Measurements from ENCODE around the gene CHMP5. TPM values are rescaled to one million over a fixed set of nuclear protein-coding genes. Genes with fewer than 3 reads are reported as not detected.

The CHMP5 gene
- 45.5 TPM for polyA plus RNA-seq (2013, experiment 1 of 2)
- polyA plus RNA-seq (2013, experiment 2 of 2), result 45.1 TPM

GRCh38 chr9:33264473-33265177, at the start of gene CHMP5, which contains the start of gene BAG1:
CHMP5 (plus strand) TSS chr9:33265049; CDS start chr9:33265079, 30 bp downstream.
BAG1 (minus strand) TSS chr9:33264708.
- Histone ChIP-seq H3K79me2 (ENCODE audit: control insufficient read depth, insufficient read depth, low read length) (peaks cover 23% of the 10 kb centered on the region), H2BK15ac (replicated peaks; ENCODE audit: low read depth) (no peak within 1 kb of the TSS)

GRCh38 chr9:33220681-33221567, 43.9 kb upstream of the CHMP5 start:
- no peak overlapping the region for H3K18ac ChIP-seq (ENCODE audit: low read length)
- H3K4me2 ChIP-seq (ENCODE audit: low read length), result no peak overlapping the region
- no peak overlapping the region for H2BK120ac ChIP-seq (ENCODE audit: low read depth, low read length)
- H3K9ac ChIP-seq (ENCODE audit: low read length), result no peak overlapping the region
- H4K5ac ChIP-seq (ENCODE audit: low read length), result no peak overlapping the region
- H3K27ac ChIP-seq (ENCODE audit: low read depth, low read length), result no peak overlapping the region
- no peak overlapping the region for H4K8ac ChIP-seq (ENCODE audit: low read depth, low read length)
- H2BK15ac ChIP-seq (replicated peaks; ENCODE audit: low read depth), result no peak overlapping the region
- H3K36me3 ChIP-seq (ENCODE audit: control insufficient read depth, insufficient read depth, low read length), result no peaks in the 10 kb centered on the region
- no peak overlapping the region for H2AK5ac ChIP-seq (ENCODE audit: low read length)
- H3K56ac ChIP-seq (ENCODE audit: low read length), result no peak overlapping the region
- H3K79me2 ChIP-seq (ENCODE audit: control insufficient read depth, insufficient read depth, low read length), result no peaks in the 10 kb centered on the region
- no peaks in the 10 kb centered on the region for H3K27me3 ChIP-seq (ENCODE audit: insufficient read depth, low read length, poor library complexity)
- H2BK5ac ChIP-seq (ENCODE audit: low read length), result no peak overlapping the region
- no peaks in the 10 kb centered on the region for H3K79me1 ChIP-seq (ENCODE audit: low read length)
- no CpG with 5 or more reads among the region's 14 CpGs for WGBS (ENCODE audit: extremely low coverage, insufficient coverage, low lambda C conversion rate)
- H3K4me3 ChIP-seq (ENCODE audit: low read length), result no peak overlapping the region
- no peak for DNase-seq
- H3K4me1 ChIP-seq (ENCODE audit: control insufficient read depth, low read depth, low read length), result no peaks in the 10 kb centered on the region
- no peak overlapping the region for H3K23ac ChIP-seq (ENCODE audit: low read length)
- no peak overlapping the region for H3K4ac ChIP-seq (ENCODE audit: low read depth, low read length)

More at GRCh38 chr9:33264473-33265177, at the start of gene CHMP5, which contains the start of gene BAG1:
- H3K79me1 ChIP-seq (ENCODE audit: low read length), result peaks cover 17% of the 10 kb centered on the region
- H3K36me3 ChIP-seq (ENCODE audit: control insufficient read depth, insufficient read depth, low read length), result peaks cover 4% of the 10 kb centered on the region
- peak within 1 kb of the TSS; percentile 93 for H2AK5ac ChIP-seq (ENCODE audit: low read length)
- peak; percentile 100 for DNase-seq
- H2BK120ac ChIP-seq (ENCODE audit: low read depth, low read length), result no peak within 1 kb of the TSS
- H3K9ac ChIP-seq (ENCODE audit: low read length), result peak within 1 kb of the TSS; percentile 97
- H2BK5ac ChIP-seq (ENCODE audit: low read length), result no peak within 1 kb of the TSS
- peak within 1 kb of the TSS; percentile 97 for H3K4me2 ChIP-seq (ENCODE audit: low read length)
- H3K56ac ChIP-seq (ENCODE audit: low read length), result peak within 1 kb of the TSS; percentile 98
- peak within 1 kb of the TSS; percentile 98 for H3K4me3 ChIP-seq (ENCODE audit: low read length)
- peak within 1 kb of the TSS; percentile 95 for H3K23ac ChIP-seq (ENCODE audit: low read length)
- H3K18ac ChIP-seq (ENCODE audit: low read length), result peak within 1 kb of the TSS; percentile 20
- H3K27ac ChIP-seq (ENCODE audit: low read depth, low read length), result peak within 1 kb of the TSS; percentile 43
- H3K27me3 ChIP-seq (ENCODE audit: insufficient read depth, low read length, poor library complexity), result no peaks in the 10 kb centered on the region
- peak within 1 kb of the TSS; percentile 17 for H3K4ac ChIP-seq (ENCODE audit: low read depth, low read length)
- no peak within 1 kb of the TSS for H4K8ac ChIP-seq (ENCODE audit: low read depth, low read length)
- no CpG with 5 or more reads among the region's 67 CpGs for WGBS (ENCODE audit: extremely low coverage, insufficient coverage, low lambda C conversion rate)
- H3K4me1 ChIP-seq (ENCODE audit: control insufficient read depth, low read depth, low read length), result peaks cover 6% of the 10 kb centered on the region
- no peak within 1 kb of the TSS for H4K5ac ChIP-seq (ENCODE audit: low read length)

GRCh38 chr9:33221568-33221884, 43.3 kb upstream of the CHMP5 start:
- no CpG with 5 or more reads among the region's 3 CpGs for WGBS (ENCODE audit: extremely low coverage, insufficient coverage, low lambda C conversion rate)

GRCh38 chr9:33222031-33222430, 42.8 kb upstream of the CHMP5 start:
- H4K8ac ChIP-seq (ENCODE audit: low read depth, low read length), result no peak overlapping the region
- no peak overlapping the region for H2AK5ac ChIP-seq (ENCODE audit: low read length)
- DNase-seq, result no peak
- no peaks in the 10 kb centered on the region for H3K4me1 ChIP-seq (ENCODE audit: control insufficient read depth, low read depth, low read length)
- H3K4me2 ChIP-seq (ENCODE audit: low read length), result no peak overlapping the region
- H2BK120ac ChIP-seq (ENCODE audit: low read depth, low read length), result no peak overlapping the region
- H3K36me3 ChIP-seq (ENCODE audit: control insufficient read depth, insufficient read depth, low read length), result no peaks in the 10 kb centered on the region
- H2BK15ac ChIP-seq (replicated peaks; ENCODE audit: low read depth), result no peak overlapping the region
- no CpG with 5 or more reads among the region's 3 CpGs for WGBS (ENCODE audit: extremely low coverage, insufficient coverage, low lambda C conversion rate)
- H3K18ac ChIP-seq (ENCODE audit: low read length), result no peak overlapping the region
- H4K5ac ChIP-seq (ENCODE audit: low read length), result no peak overlapping the region
- H3K27ac ChIP-seq (ENCODE audit: low read depth, low read length), result no peak overlapping the region
- no peak overlapping the region for H3K23ac ChIP-seq (ENCODE audit: low read length)
- no peak overlapping the region for H3K4ac ChIP-seq (ENCODE audit: low read depth, low read length)
- no peak overlapping the region for H3K4me3 ChIP-seq (ENCODE audit: low read length)
- H3K79me1 ChIP-seq (ENCODE audit: low read length), result no peaks in the 10 kb centered on the region
- H3K9ac ChIP-seq (ENCODE audit: low read length), result no peak overlapping the region
- no peak overlapping the region for H2BK5ac ChIP-seq (ENCODE audit: low read length)
- no peak overlapping the region for H3K56ac ChIP-seq (ENCODE audit: low read length)
- H3K79me2 ChIP-seq (ENCODE audit: control insufficient read depth, insufficient read depth, low read length), result no peaks in the 10 kb centered on the region
- no peaks in the 10 kb centered on the region for H3K27me3 ChIP-seq (ENCODE audit: insufficient read depth, low read length, poor library complexity)

More at GRCh38 chr9:33221568-33221884, 43.3 kb upstream of the CHMP5 start:
- H3K4me2 ChIP-seq (ENCODE audit: low read length), result no peak overlapping the region
- H2BK15ac ChIP-seq (replicated peaks; ENCODE audit: low read depth), result no peak overlapping the region
- H2AK5ac ChIP-seq (ENCODE audit: low read length), result no peak overlapping the region
- H3K79me2 ChIP-seq (ENCODE audit: control insufficient read depth, insufficient read depth, low read length), result no peaks in the 10 kb centered on the region
- no peaks in the 10 kb centered on the region for H3K27me3 ChIP-seq (ENCODE audit: insufficient read depth, low read length, poor library complexity)
- H3K4me3 ChIP-seq (ENCODE audit: low read length), result no peak overlapping the region
- H4K8ac ChIP-seq (ENCODE audit: low read depth, low read length), result no peak overlapping the region
- H2BK5ac ChIP-seq (ENCODE audit: low read length), result no peak overlapping the region
- H3K18ac ChIP-seq (ENCODE audit: low read length), result no peak overlapping the region
- no peaks in the 10 kb centered on the region for H3K36me3 ChIP-seq (ENCODE audit: control insufficient read depth, insufficient read depth, low read length)
- no peak overlapping the region for H3K4ac ChIP-seq (ENCODE audit: low read depth, low read length)
- no peak overlapping the region for H3K23ac ChIP-seq (ENCODE audit: low read length)
- H3K56ac ChIP-seq (ENCODE audit: low read length), result no peak overlapping the region
- H3K79me1 ChIP-seq (ENCODE audit: low read length), result no peaks in the 10 kb centered on the region
- no peak overlapping the region for H3K27ac ChIP-seq (ENCODE audit: low read depth, low read length)
- no peak overlapping the region for H3K9ac ChIP-seq (ENCODE audit: low read length)
- no peak overlapping the region for H2BK120ac ChIP-seq (ENCODE audit: low read depth, low read length)
- no peak for DNase-seq
- H4K5ac ChIP-seq (ENCODE audit: low read length), result no peak overlapping the region
- no peaks in the 10 kb centered on the region for H3K4me1 ChIP-seq (ENCODE audit: control insufficient read depth, low read depth, low read length)

GRCh38 chr9:33223696-33224095, 41.2 kb upstream of the CHMP5 start:
- H4K5ac ChIP-seq (ENCODE audit: low read length), result no peak overlapping the region
- H3K9ac ChIP-seq (ENCODE audit: low read length), result no peak overlapping the region
- no peak overlapping the region for H2AK5ac ChIP-seq (ENCODE audit: low read length)
- H3K4me2 ChIP-seq (ENCODE audit: low read length), result no peak overlapping the region
- no CpG with 5 or more reads among the region's 1 CpG for WGBS (ENCODE audit: extremely low coverage, insufficient coverage, low lambda C conversion rate)
- H3K56ac ChIP-seq (ENCODE audit: low read length), result no peak overlapping the region
- peak; percentile 56 for DNase-seq
- no peak overlapping the region for H4K8ac ChIP-seq (ENCODE audit: low read depth, low read length)
- no peaks in the 10 kb centered on the region for H3K79me2 ChIP-seq (ENCODE audit: control insufficient read depth, insufficient read depth, low read length)
- H2BK5ac ChIP-seq (ENCODE audit: low read length), result no peak overlapping the region
- H3K4me3 ChIP-seq (ENCODE audit: low read length), result no peak overlapping the region
- H3K4ac ChIP-seq (ENCODE audit: low read depth, low read length), result no peak overlapping the region
- no peak overlapping the region for H3K18ac ChIP-seq (ENCODE audit: low read length)
- H2BK15ac ChIP-seq (replicated peaks; ENCODE audit: low read depth), result no peak overlapping the region
- H3K27me3 ChIP-seq (ENCODE audit: insufficient read depth, low read length, poor library complexity), result no peaks in the 10 kb centered on the region
- H3K79me1 ChIP-seq (ENCODE audit: low read length), result no peaks in the 10 kb centered on the region
- no peak overlapping the region for H2BK120ac ChIP-seq (ENCODE audit: low read depth, low read length)
- H3K4me1 ChIP-seq (ENCODE audit: control insufficient read depth, low read depth, low read length), result no peaks in the 10 kb centered on the region
- H3K27ac ChIP-seq (ENCODE audit: low read depth, low read length), result no peak overlapping the region
- H3K36me3 ChIP-seq (ENCODE audit: control insufficient read depth, insufficient read depth, low read length), result no peaks in the 10 kb centered on the region
- H3K23ac ChIP-seq (ENCODE audit: low read length), result no peak overlapping the region

All from mesendoderm (in vitro differentiated cells).